GM19023 (cell line): Measurements from ENCODE around the gene TMEM271.

Experiments
- ATAC-seq: cut with Tn5 transposase; IDR thresholded peaks from one replicate; pipeline ENCODE4 v1.9.1; 2021; ENCODE audit warnings: mild to moderate bottlenecking, moderate library complexity; ENCODE audit not compliant: unreplicated experiment

Gene TMEM271

DNA sequence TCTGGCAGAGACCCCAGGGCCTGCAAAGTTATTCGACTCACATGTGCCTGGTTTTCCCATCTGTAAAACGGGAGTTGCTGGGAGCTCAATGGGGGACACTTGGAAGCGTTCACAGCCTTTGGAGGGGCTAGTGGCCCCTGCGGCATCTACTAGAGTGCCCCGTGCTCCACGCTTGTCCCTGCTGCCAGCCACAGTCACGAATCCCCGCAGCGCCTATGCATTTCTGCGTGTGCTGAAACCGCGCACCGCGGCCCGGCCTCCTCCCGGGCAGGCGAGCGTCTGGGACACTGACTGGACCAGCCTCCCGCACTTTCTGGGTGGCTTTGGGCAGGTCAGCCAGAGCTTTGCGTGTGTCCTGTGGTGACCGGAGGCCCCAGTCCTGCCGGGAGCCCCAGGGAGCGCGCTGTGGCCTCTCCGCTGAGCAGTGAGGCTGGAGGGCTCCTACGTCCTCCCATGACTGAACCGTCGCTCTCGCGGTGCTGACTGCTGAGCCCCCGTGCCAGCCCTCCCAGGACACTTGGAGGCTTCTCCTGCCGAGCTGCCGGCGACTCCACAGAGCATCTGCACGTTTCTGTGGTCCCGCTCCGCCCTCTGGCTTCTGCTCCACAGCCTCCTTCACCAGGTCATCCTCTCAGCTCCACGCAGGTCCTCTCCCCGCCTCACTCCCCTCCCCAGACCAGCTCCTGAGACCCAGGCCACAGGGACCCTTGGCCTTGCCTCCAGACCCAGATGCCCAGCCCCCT, 40.7 kb downstream of the TMEM271 start:
- ATAC-seq: no peak

DNA sequence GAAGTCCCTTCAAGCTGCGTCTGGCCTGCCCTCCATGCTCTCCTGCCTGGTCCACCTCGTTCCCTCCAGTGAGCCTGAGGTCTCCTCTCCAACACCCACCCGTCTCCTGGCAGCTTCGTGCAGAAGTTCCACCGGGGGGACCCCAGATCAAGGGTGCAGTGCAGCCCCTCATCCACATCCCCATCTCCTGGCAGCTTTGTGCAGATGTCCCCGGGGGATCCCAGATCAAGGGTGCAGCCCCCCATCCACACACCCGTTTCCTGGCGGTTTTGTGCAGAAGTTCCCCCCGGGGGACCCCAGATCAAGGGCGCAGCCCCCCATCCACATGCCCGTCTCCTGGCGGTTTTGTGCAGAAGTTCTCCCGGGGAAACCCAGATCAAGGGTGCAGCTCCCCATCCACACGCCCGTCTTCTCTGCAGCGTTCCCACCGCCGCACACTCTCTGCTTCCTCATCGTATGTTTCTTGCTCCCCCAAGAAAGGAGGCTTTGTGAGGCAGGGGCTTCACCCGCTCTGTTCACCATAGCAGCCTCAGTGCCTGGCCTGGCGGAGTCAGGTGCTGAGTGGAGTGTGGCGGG, 41.4 kb downstream of the TMEM271 start:
- no peak for ATAC-seq

DNA sequence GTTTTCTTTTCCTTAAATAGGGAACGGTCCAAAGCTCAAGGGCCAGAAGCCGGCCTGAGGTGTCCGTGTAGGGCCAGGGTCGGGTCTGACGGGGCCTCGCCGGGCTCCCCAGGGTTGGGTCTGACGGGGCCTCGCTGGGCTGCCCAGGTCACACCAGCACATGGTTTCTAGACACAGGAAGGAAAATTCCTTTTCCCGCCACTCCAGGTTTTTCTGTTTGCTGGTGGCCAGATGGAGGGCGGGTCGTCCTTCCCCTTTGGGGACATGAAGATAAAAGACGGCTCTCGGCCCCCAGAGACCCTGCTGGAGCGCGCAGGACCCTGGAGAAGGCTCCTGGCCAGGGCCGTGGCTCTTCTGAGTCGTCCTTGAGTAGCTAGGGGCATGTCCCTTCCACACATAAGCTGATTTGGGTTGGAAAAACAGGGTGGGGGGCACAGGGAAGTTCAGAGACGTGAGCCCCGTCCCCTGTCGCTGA, 42.0 kb downstream of the TMEM271 start:
- no peak for ATAC-seq

DNA sequence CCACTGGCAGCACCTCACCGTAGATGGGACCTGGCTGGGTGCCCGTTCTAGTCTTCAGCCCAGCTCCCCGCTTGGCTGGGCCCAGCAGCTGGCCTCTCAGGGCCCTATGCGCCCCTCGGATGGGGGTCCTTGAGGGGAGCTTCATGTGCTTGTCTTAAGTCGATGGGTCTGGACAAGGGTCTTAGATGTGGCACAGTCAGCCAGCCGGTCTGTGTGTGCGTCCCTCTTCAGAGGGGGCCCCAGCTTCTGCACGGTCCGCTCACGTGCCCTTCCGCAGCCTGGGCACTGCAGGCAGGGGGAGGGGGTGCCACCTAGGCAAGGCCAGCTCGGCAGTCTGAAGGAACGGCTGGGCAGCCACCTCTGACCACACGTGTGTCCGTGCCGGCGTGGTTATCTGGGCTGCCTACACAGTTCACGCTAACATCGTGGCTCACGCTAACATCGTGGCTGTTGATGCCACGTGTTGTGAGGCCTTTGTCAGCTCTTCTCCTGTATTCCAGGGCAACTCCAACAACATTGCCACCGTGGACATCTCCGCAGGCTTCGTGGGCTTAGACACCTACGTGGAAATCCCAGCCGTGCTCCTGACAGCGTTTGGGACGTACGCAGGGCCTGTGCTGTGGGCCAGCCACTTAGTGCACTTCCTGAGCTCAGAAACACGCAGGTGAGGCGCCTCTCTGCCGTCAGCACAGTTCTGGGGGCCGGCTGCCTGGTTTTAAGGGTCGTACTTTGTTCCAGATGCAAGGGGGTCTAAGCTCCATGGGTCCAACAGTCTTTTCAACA, 42.6 kb downstream of the TMEM271 start:
- ATAC-seq: no peak

DNA sequence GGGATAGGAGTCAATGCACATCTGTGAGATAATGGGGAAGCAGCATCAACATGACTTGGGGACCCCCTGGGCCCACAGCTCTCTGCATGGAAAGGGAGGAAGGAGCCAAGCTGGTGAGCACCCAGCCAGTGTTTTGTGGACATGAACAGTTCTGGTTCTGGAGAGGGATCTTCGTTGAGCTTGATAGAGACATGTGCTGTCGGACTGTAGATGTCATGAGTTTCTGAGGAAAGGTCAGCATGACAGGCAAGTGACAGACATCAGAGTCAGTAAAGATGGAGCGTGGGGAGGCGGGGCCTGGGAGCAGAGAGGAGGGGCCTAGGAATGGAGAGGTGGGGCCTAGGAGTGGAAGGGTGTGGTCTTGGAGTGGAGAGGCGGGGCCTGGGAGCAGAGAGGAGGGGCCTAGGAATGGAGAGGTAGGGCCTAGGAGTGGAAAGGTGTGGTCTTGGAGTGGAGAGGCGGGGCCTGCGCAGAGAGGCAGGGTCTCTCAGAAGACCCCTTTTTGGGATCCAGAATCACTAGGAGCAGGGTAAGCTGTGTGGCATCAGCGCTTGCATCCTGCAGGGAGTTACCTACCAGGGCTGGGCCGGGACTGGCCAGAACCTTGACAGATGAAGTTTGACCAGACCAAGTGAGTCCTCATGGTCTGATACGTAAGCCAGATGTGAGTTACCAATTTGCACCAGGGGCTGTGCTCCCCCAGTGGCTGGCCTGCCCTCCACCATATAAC, 43.3 kb downstream of the TMEM271 start:
- ATAC-seq: no peak

DNA sequence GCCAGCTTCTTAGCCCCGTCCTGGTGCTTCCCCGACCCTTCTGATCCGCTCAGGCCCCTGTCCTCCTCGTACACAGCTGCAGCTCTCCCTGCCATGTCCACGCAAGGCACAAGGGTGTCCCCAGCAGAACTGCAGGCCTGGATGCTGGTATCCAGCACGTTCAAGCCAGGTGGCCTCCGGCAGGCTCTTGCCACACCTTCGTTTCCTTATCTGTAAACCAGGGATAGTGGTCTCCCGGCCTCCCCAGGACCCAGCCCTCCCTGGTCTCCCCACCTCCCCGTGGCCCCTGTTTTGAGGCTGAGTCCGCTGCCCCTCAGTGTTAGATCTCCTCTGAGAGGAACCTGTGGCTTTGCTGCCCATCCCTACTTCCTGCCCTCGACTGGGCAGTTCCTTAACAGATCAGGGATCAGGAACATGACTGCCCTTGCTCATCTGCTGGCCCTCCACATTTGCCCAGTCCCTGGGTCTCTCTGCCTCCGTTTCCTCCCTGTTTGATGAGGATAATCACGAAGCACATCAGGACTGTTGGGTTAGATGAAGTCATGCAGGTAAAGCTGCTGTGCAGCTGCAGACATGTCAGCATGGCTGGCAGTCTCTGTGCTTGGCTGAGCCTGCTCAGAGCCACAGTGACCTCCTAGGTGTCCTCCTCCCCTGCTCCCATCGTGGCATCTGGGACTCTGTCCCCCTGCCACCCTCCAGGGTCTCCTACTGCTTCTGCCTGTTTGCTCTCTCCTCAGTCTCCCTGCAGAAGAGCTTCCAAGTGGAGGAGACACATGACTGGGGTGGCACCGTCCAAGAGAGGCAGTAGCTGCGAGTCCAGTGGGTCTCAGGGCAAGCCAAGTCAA, 44.2 kb downstream of the TMEM271 start:
- ATAC-seq: no peak

DNA sequence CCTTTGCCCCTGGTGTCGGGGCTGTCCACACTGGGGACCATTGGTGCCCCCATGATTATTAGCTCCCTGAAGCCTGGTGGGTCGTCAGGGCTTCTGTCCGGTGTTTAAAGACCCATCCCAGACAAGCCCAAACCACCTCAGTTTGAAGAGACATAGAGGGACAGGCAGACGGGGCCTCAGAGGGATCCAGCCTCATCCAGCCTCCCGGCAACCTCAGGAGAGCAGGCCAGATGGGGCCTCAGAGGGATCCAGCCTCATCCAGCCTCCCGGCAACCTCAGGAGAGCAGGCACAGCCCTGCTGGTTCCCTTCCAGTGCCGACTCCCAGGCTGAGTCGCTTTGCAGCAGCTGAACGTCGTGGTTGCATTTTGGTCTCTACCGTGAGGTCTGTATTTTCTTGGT, 45.0 kb downstream of the TMEM271 start:
- no peak for ATAC-seq

DNA sequence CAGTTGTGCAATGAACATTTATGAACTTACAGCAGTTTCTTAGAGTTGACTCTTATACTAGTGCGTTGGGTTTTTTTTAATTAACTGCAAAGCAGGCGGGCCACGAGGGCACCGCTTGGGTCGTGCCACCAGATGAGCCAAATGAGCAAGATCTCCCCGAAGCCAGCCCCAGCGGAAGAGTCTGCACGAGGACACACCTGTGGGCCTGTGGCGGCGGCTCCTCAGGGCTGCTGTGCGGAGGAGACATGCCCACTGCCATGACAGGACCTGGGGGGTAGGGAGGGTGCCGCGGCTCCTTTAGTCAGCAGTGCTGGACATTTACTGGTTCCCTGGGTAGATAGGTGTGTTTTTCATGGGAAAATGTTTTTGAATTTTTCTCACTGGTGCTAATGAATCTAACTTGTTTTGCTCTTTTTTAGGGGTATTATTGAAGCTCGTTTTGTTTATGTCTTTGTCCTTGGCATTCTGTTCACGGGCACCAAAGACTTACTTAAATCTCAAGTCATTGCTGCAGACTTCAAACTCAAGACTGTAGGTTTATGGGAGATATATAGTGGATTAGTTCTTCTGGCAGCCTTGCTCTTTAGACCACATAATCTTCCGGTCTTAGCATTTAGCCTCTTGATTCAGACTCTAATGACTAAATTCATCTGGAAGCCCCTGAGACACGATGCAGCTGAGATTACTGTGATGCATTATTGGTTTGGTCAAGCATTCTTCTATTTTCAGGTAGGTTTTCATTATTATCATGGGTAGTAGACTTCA, 45.9 kb downstream of the TMEM271 start:
- ATAC-seq: no peak

DNA sequence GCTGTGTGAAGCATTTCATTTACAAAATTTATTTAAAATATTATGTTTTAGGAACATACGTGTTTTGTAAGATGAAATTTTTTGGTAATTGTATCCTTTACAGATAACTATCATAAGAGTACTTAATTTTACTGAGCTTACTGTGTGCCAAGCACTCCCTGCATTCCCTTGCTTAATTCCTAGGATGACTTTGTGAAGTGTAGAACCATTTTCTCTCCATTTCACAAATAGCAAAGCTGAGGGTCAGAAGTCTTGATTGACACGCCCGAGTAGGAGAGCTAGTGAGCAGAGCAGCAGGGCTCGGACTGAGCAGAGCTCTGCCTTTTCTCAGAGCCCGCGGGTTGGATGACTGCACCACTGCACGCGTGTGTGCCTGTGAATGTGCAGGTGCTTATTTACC, 46.5 kb downstream of the TMEM271 start:
- ATAC-seq: no peak

DNA sequence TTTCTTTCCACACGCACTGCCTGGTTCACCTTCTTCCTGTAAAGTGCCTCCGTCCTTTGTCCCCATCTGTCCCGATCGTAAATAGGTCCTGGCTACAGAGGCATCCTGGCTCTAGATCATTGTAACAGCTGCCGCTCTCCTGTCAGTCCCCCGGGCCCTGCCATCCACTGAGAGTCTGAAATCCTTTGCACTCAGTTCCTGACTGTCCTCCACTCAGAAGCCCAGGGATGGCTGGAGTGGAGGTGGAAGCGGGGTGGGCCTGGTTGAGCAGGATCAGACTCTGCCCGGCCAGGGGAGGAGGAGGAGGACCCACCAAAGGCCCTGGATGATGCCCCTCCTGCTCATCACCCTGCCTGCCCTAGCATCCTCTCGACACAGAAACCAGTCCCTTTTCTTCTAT, 47.3 kb downstream of the TMEM271 start:
- no peak for ATAC-seq

DNA sequence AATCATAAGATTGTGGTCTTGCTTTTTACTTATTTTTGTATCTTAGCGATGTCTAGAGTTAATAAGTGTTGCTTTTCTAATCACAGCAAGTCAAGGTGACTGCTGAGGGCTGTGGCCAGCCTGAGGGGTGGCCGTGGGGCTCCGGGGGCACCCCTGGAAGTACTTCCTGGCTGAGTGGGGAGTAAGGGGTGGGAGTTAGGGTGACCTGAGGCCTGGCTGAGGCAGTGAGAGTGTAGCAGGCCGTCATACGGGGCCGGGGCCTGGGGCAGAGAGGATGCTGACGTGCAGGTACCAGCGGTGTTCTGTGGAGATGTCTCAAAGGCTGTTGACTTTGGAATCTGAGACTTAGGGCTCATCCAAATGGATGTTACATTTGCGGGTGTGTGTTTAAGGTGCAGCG, 47.8 kb downstream of the TMEM271 start:
- no peak for ATAC-seq

DNA sequence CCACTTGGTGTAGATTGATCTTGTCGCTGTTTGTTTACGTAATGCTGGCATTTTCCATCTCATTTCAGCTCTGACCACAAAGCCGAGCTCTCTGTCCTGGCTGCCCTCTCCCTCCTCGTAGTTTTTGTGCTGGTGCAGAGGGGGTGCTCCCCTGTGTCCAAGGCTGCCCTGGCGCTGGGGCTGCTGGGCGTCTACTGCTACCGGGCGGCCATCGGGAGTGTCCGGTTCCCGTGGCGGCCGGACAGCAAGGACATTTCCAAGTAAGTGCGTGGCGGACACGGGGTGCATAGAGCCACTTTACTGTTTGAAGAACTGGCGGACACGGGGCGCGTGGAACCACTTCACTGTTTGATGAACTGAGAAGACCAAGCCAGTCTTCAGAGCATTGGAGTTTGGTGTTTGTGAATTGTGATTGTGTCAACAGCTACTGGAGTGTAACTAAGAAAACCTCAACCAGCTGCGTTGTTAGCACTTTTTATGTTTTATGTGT, 49.1 kb downstream of the TMEM271 start:
- ATAC-seq: no peak

DNA sequence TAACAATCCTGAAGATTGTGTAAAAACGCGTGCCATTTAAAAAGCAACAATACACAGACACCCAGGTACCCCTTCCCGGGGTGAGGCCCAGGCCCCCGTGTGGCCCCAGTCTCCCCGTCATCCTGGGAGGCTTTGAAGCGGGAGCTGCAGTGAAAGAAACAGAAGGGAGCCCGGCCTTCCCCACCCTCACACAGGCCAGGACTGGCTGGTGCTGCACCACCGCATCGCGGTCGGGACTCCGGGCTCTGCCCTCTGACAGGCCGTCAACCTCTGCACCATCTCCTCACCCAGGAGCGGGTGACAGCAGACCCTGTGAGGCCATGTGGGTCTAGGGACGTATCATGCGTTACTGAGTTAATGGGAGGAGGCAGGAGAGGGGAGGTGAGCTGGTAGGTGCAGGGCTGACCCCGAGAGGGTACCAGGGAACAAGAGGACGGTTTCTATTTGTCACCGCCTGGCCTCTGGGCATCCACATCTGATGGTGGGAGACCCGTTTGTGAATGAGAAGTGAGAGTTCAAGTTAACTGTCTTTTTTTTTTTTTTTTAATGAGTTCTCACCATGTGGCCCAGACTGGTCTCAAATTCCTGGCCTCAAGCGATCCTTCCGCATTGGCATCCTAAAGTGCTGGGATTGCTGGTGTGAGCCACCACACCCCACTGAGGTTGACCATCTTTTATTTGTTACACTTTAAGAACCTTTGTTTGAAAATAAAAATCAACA, 49.7 kb downstream of the TMEM271 start:
- ATAC-seq: no peak

DNA sequence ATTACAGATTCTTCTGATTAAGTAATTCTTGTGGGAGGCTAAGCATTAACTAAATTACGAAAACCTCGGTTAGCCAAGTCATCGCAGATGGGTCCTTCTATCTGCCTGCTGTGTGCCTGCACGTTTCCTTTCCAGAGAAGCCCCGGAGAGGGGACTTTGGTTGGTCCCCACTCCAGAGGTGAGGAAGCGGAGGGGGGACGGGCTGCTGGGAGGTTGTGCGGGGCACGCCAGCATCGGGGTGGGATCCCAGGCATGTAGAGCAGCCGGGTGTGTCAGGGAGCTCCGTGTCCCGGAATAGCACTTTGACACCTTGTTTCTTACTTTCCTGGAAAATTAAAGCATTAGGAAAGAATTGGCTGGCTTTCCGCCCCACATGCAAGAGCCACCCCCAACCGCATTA, 50.4 kb downstream of the TMEM271 start:
- no peak for ATAC-seq

DNA sequence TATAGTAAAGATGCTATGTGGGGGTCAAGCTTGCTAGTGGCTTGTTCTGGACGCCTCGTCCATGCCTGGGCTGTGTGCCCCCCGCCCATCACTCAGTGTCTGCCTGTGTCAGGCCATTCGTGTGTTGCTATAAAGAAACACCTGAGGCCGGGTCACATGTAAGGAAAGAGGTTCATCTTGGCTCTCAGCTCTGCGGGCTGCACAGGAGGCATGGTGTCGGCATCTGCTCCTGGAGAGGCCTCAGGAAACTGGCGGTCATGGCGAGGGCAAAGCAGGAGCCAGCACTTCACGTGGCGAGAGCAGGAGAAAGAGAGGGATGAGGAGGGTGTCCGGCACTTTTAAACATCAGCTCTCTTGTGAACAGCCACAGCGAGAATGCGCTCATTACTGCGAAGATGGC, 51.9 kb downstream of the TMEM271 start:
- no peak for ATAC-seq
